Measurements from ENCODE around the gene RSPH6A.

RSPH6A gene

GRCh38 chr19:45785781-45786532 is 29.2 kb downstream of the RSPH6A start:
- no peaks in the 10 kb centered on the region for H3K9me3 ChIP-seq (ENCODE audit: control insufficient read depth, insufficient read depth, low read depth, low read length)
- no peak overlapping the region for H3K4me3 ChIP-seq (ENCODE audit: low read depth, low read length)
- H3K27ac ChIP-seq (ENCODE audit: low read depth, low read length) = no peak overlapping the region
- H3K4me1 ChIP-seq (ENCODE audit: control insufficient read depth, insufficient read depth, low read length) = peaks cover 21% of the 10 kb centered on the region
- peaks cover 54% of the 10 kb centered on the region for H3K36me3 ChIP-seq (ENCODE audit: control insufficient read depth, insufficient read depth, low read length)
- H3K9ac ChIP-seq (ENCODE audit: low read length) = no peak overlapping the region
- peaks cover 3% of the 10 kb centered on the region; the same call in 1 of the 2 replicates for H3K27me3 ChIP-seq (ENCODE audit: control insufficient read depth, insufficient read depth, low read length)

- Histone ChIP-seq H3K36me3 (ENCODE audit: control insufficient read depth, insufficient read depth, low read length) (peaks cover 48% of the 10 kb centered on the region), H3K4me1 (ENCODE audit: control insufficient read depth, insufficient read depth, low read length) (peaks cover 26% of the 10 kb centered on the region), H3K4me3 (ENCODE audit: low read depth, low read length) (no peak overlapping the region), H3K27ac (ENCODE audit: low read depth, low read length) (no peak overlapping the region), H3K27me3 (ENCODE audit: control insufficient read depth, insufficient read depth, low read length) (peaks cover 9% of the 10 kb centered on the region), H3K9ac (ENCODE audit: low read length) (no peak overlapping the region), H3K9me3 (ENCODE audit: control insufficient read depth, insufficient read depth, low read depth, low read length) (no peaks in the 10 kb centered on the region)
Observed at GRCh38 chr19:45785097-45785496, 30.0 kb downstream of the RSPH6A start.

GRCh38 chr19:45784096-45784495 is 31.0 kb downstream of the RSPH6A start:
- no peak overlapping the region for H3K9ac ChIP-seq (ENCODE audit: low read length)
- H3K9me3 ChIP-seq (ENCODE audit: control insufficient read depth, insufficient read depth, low read depth, low read length) = no peaks in the 10 kb centered on the region
- H3K4me3 ChIP-seq (ENCODE audit: low read depth, low read length) = no peak overlapping the region
- peaks cover 14% of the 10 kb centered on the region for H3K27me3 ChIP-seq (ENCODE audit: control insufficient read depth, insufficient read depth, low read length)
- peaks cover 31% of the 10 kb centered on the region for H3K4me1 ChIP-seq (ENCODE audit: control insufficient read depth, insufficient read depth, low read length)
- H3K27ac ChIP-seq (ENCODE audit: low read depth, low read length) = no peak overlapping the region
- H3K36me3 ChIP-seq (ENCODE audit: control insufficient read depth, insufficient read depth, low read length) = peaks cover 42% of the 10 kb centered on the region

- Histone ChIP-seq H3K27me3 (ENCODE audit: control insufficient read depth, insufficient read depth, low read length) (peaks cover 14% of the 10 kb centered on the region), H3K36me3 (ENCODE audit: control insufficient read depth, insufficient read depth, low read length) (peaks cover 33% of the 10 kb centered on the region), H3K4me1 (ENCODE audit: control insufficient read depth, insufficient read depth, low read length) (peaks cover 31% of the 10 kb centered on the region), H3K9me3 (ENCODE audit: control insufficient read depth, insufficient read depth, low read depth, low read length) (no peaks in the 10 kb centered on the region), H3K27ac (ENCODE audit: low read depth, low read length) (no peak overlapping the region; the same call in 1 of the 2 replicates), H3K9ac (ENCODE audit: low read length) (peak overlapping the region; percentile 29), H3K4me3 (ENCODE audit: low read depth, low read length) (no peak overlapping the region; the same call in 1 of the 2 replicates)
Observed at GRCh38 chr19:45782820-45783785, 32.0 kb downstream of the RSPH6A start.

GRCh38 chr19:45782162-45782691 is 32.9 kb downstream of the RSPH6A start, which contains the start of gene DMPK:
TSS of gene DMPK (minus strand) at chr19:45782490. CDS start at chr19:45782352, 138 bp downstream.
- Histone ChIP-seq H3K4me3 (ENCODE audit: low read depth, low read length) (no peak within 1 kb of the TSS; the same call in 1 of the 2 replicates), H3K27ac (ENCODE audit: low read depth, low read length) (no peak within 1 kb of the TSS; the same call in 1 of the 2 replicates), H3K9ac (ENCODE audit: low read length) (peak within 1 kb of the TSS; percentile 29)

GRCh38 chr19:45781214-45782161 is 33.6 kb downstream of the RSPH6A start:
- H3K27ac ChIP-seq (ENCODE audit: low read depth, low read length) = no peak overlapping the region
- peaks cover 31% of the 10 kb centered on the region for H3K4me1 ChIP-seq (ENCODE audit: control insufficient read depth, insufficient read depth, low read length)
- H3K27me3 ChIP-seq (ENCODE audit: control insufficient read depth, insufficient read depth, low read length) = peaks cover 14% of the 10 kb centered on the region
- H3K9me3 ChIP-seq (ENCODE audit: control insufficient read depth, insufficient read depth, low read depth, low read length) = no peaks in the 10 kb centered on the region
- H3K9ac ChIP-seq (ENCODE audit: low read length) = no peak overlapping the region
- H3K36me3 ChIP-seq (ENCODE audit: control insufficient read depth, insufficient read depth, low read length) = peaks cover 36% of the 10 kb centered on the region
- no peak overlapping the region for H3K4me3 ChIP-seq (ENCODE audit: low read depth, low read length)

More at GRCh38 chr19:45782162-45782691, 32.9 kb downstream of the RSPH6A start, which contains the start of gene DMPK:
- Histone ChIP-seq H3K4me1 (ENCODE audit: control insufficient read depth, insufficient read depth, low read length) (peaks cover 31% of the 10 kb centered on the region), H3K9me3 (ENCODE audit: control insufficient read depth, insufficient read depth, low read depth, low read length) (no peaks in the 10 kb centered on the region), H3K27me3 (ENCODE audit: control insufficient read depth, insufficient read depth, low read length) (peaks cover 14% of the 10 kb centered on the region), H3K36me3 (ENCODE audit: control insufficient read depth, insufficient read depth, low read length) (peaks cover 36% of the 10 kb centered on the region)

GRCh38 chr19:45780448-45781213 is 34.5 kb downstream of the RSPH6A start:
- H3K27me3 ChIP-seq (ENCODE audit: control insufficient read depth, insufficient read depth, low read length) = peaks cover 14% of the 10 kb centered on the region
- H3K9me3 ChIP-seq (ENCODE audit: control insufficient read depth, insufficient read depth, low read depth, low read length) = no peaks in the 10 kb centered on the region
- no peak overlapping the region for H3K27ac ChIP-seq (ENCODE audit: low read depth, low read length)
- H3K36me3 ChIP-seq (ENCODE audit: control insufficient read depth, insufficient read depth, low read length) = peaks cover 28% of the 10 kb centered on the region
- H3K4me1 ChIP-seq (ENCODE audit: control insufficient read depth, insufficient read depth, low read length) = peaks cover 31% of the 10 kb centered on the region
- no peak overlapping the region for H3K9ac ChIP-seq (ENCODE audit: low read length)
- no peak overlapping the region for H3K4me3 ChIP-seq (ENCODE audit: low read depth, low read length)

- Histone ChIP-seq H3K27ac (ENCODE audit: low read depth, low read length) (no peak overlapping the region), H3K9me3 (ENCODE audit: control insufficient read depth, insufficient read depth, low read depth, low read length) (no peaks in the 10 kb centered on the region), H3K4me3 (ENCODE audit: low read depth, low read length) (peak overlapping the region; percentile 50), H3K9ac (ENCODE audit: low read length) (no peak overlapping the region), H3K27me3 (ENCODE audit: control insufficient read depth, insufficient read depth, low read length) (peaks cover 14% of the 10 kb centered on the region), H3K36me3 (ENCODE audit: control insufficient read depth, insufficient read depth, low read length) (peaks cover 23% of the 10 kb centered on the region), H3K4me1 (ENCODE audit: control insufficient read depth, insufficient read depth, low read length) (peaks cover 31% of the 10 kb centered on the region)
Observed at GRCh38 chr19:45780146-45780447, 35.0 kb downstream of the RSPH6A start.

GRCh38 chr19:45779231-45780145 is 35.6 kb downstream of the RSPH6A start:
- Histone ChIP-seq H3K9ac (ENCODE audit: low read length) (peak overlapping the region; percentile 50), H3K36me3 (ENCODE audit: control insufficient read depth, insufficient read depth, low read length) (peaks cover 17% of the 10 kb centered on the region), H3K27me3 (ENCODE audit: control insufficient read depth, insufficient read depth, low read length) (peaks cover 14% of the 10 kb centered on the region), H3K4me3 (ENCODE audit: low read depth, low read length) (peak overlapping the region; percentile 65), H3K9me3 (ENCODE audit: control insufficient read depth, insufficient read depth, low read depth, low read length) (no peaks in the 10 kb centered on the region), H3K4me1 (ENCODE audit: control insufficient read depth, insufficient read depth, low read length) (peaks cover 31% of the 10 kb centered on the region), H3K27ac (ENCODE audit: low read depth, low read length) (no peak overlapping the region)

Data from HUES6 (cell line).